GM23338 (cell line): Measurements from ENCODE around the gene TEX53. TPM values are rescaled to one million over a fixed set of nuclear protein-coding genes. Genes with fewer than 3 reads are reported as not detected.

Experiments
- ATAC-seq: fragments of 200-7000 bp; cut with Tn5 transposase; 3 replicates; pipeline ENCODE4 v1.9.1; 2020
- DNase-seq: peaks from one replicate; pipeline ENCODE4 v3.0.0-alpha.2; 2015; ENCODE audit warnings: low spot score
- H2AFZ ChIP-seq: fragments of 200-600 bp; sonication (generic); 2 replicates; pipeline ENCODE4 v1.8.0; 2016; ENCODE audit warnings: antibody characterized with exemption, mild to moderate bottlenecking, moderate library complexity
- H3F3A ChIP-seq: fragments of 200-600 bp; sonication (generic); replicated peaks from 2 replicates; pipeline ENCODE4 v1.8.0; 2017; ENCODE audit warnings: antibody characterized with exemption, mixed run types, low read depth
- H3K27ac ChIP-seq: fragments of 200-600 bp; sonication (generic); 2 replicates; pipeline ENCODE4 v1.6.1; 2016; ENCODE audit warnings: low read depth
- H3K27me3 ChIP-seq: fragments of 200-600 bp; sonication (generic); 2 replicates; pipeline ENCODE4 v1.8.0; 2016; ENCODE audit warnings: mild to moderate bottlenecking, mixed run types, moderate library complexity; ENCODE audit not compliant: insufficient read depth
- H3K36me3 ChIP-seq: fragments of 200-600 bp; sonication (generic); 2 replicates; pipeline ENCODE4 v1.8.0; 2016; ENCODE audit warnings: mild to moderate bottlenecking; ENCODE audit not compliant: insufficient read depth
- H3K4me1 ChIP-seq: fragments of 200-600 bp; sonication (generic); 2 replicates; pipeline ENCODE4 v1.8.0; 2016; ENCODE audit warnings: mild to moderate bottlenecking, moderate library complexity; ENCODE audit not compliant: insufficient read depth
- H3K4me2 ChIP-seq: fragments of 200-600 bp; sonication (generic); 2 replicates; pipeline ENCODE4 v1.7.1; 2017; ENCODE audit warnings: mixed run types
- H3K4me3 ChIP-seq: fragments of 200-600 bp; sonication (generic); 2 replicates; pipeline ENCODE4 v1.6.1; 2016; ENCODE audit warnings: mixed run types
- H3K79me2 ChIP-seq: fragments of 200-600 bp; sonication (generic); replicated peaks from 2 replicates; pipeline ENCODE4 v1.8.0; 2017; ENCODE audit warnings: mild to moderate bottlenecking; ENCODE audit not compliant: insufficient read depth
- H3K9me2 ChIP-seq: fragments of 200-600 bp; sonication (generic); 2 replicates; pipeline ENCODE4 v1.8.0; 2017; ENCODE audit not compliant: insufficient read depth
- H4K20me1 ChIP-seq: fragments of 200-600 bp; sonication (generic); replicated peaks from 2 replicates; pipeline ENCODE4 v1.8.0; 2017; ENCODE audit warnings: mild to moderate bottlenecking; ENCODE audit not compliant: insufficient read depth
- H3K27ac Mint-ChIP-seq: 2 replicates; pipeline ENCODE4 v1.8.0; 2020; ENCODE audit warnings: inconsistent platforms, mild to moderate bottlenecking, moderate library complexity, mixed read lengths
- H3K27me3 Mint-ChIP-seq: 3 replicates; pipeline ENCODE4 v1.8.0; 2022; ENCODE audit warnings: low read depth, mild to moderate bottlenecking, moderate library complexity, mixed read lengths, inconsistent platforms; ENCODE audit not compliant: insufficient read depth, poor library complexity
- H3K36me3 Mint-ChIP-seq: 3 replicates; pipeline ENCODE4 v1.8.0; 2021; ENCODE audit warnings: low read depth, mild to moderate bottlenecking, inconsistent platforms, moderate library complexity, mixed read lengths
- H3K4me1 Mint-ChIP-seq: 3 replicates; pipeline ENCODE4 v1.8.0; 2020; ENCODE audit warnings: mild to moderate bottlenecking, inconsistent platforms, mixed read lengths
- H3K4me3 Mint-ChIP-seq: 3 replicates; pipeline ENCODE4 v1.8.0; 2021; ENCODE audit warnings: moderate library complexity, mild to moderate bottlenecking, inconsistent platforms, mixed read lengths
- H3K9me3 Mint-ChIP-seq: 3 replicates; pipeline ENCODE4 v1.8.0; 2020; ENCODE audit warnings: moderate library complexity, mild to moderate bottlenecking, inconsistent platforms, mixed read lengths
- CREB1 ChIP-seq: fragments of 250-450 bp; sonication (Bioruptor Pico); IDR thresholded peaks from 2 replicates; pipeline ENCODE4 v1.5.0; 2020; ENCODE audit warnings: low read depth, mild to moderate bottlenecking, moderate library complexity
- CTCF ChIP-seq, 2 experiments: fragments of 200-600 bp in 1 of 2; sonication (generic) in 1 of 2; conservative IDR thresholded peaks; 2 replicates each; pipeline versions ENCODE4 v1.5.1 to v1.6.1; 2016 to 2017; ENCODE audit warnings: antibody characterized with exemption in 2 of 2, low read depth in 2 of 2, mild to moderate bottlenecking in 2 of 2, moderate library complexity in 1 of 2
- EZH2 ChIP-seq: fragments of 200-600 bp; sonication (generic); IDR thresholded peaks from one replicate; pipeline ENCODE4 v1.8.0; 2017; ENCODE audit warnings: antibody characterized with exemption, mild to moderate bottlenecking, low read depth; ENCODE audit not compliant: unreplicated experiment
- JUNB ChIP-seq: IDR thresholded peaks from one replicate; pipeline ENCODE4 v1.6.1; 2016; ENCODE audit warnings: antibody characterized with exemption; ENCODE audit not compliant: unreplicated experiment
- POLR2AphosphoS5 ChIP-seq: IDR thresholded peaks from 2 replicates; pipeline ENCODE4 v1.6.1; 2016; ENCODE audit warnings: antibody characterized with exemption, low read depth
- ZNF462 ChIP-seq: fragments of 250-450 bp; sonication (Bioruptor Pico); IDR thresholded peaks from 2 replicates; pipeline ENCODE4 v1.5.0; 2020; ENCODE audit warnings: mild to moderate bottlenecking, moderate library complexity
- polyA plus RNA-seq: library from polyadenylated mRNA; unstranded; fragments of >200 nt; fragmentation: Nextera tagmentation; extraction: Ambion mirVana; gene quantifications from 2 replicates; pipeline ENCODE4 v1.2.1, GENCODE V29; 2016
- total RNA-seq: library from RNA; depleted of rRNA; stranded (reverse); fragments of >200 nt; shearing (Covaris generic); gene quantifications from 2 replicates; pipeline ENCODE4 v1.2.3, GENCODE V29; 2014

TEX53 gene
- total and polyA plus RNA-seq, 2 experiments from 2014 or later: not detected

GRCh38 chr9:114689813-114690212, 32.2 kb upstream of the TEX53 start (continued):
- TF ChIP-seq ZNF462 (no peak), POLR2AphosphoS5 (no peak), EZH2 (no peak), JUNB (no peak)

GRCh38 chr9:114688909-114689610, 31.5 kb upstream of the TEX53 start:
- H3F3A ChIP-seq: no peaks in the 10 kb centered on the region
- no peak overlapping the region for H2AFZ ChIP-seq
- no peaks in the 10 kb centered on the region for H4K20me1 ChIP-seq
- Mint-ChIP-seq H3K36me3 (no peaks in the 10 kb centered on the region), H3K27me3 (peaks cover 3% of the 10 kb centered on the region), H3K27ac (no peak overlapping the region), H3K4me3 (no peak overlapping the region), H3K9me3 (no peaks in the 10 kb centered on the region), H3K4me1 (peaks cover 7% of the 10 kb centered on the region; the same call in 2 of the 3 replicates)
- no peak overlapping the region for H3K4me3 ChIP-seq
- no peaks in the 10 kb centered on the region for H3K36me3 ChIP-seq
- DNase-seq (peak; percentile 11), ATAC-seq (no peak)
- H3K79me2 ChIP-seq: no peaks in the 10 kb centered on the region
- TF ChIP-seq POLR2AphosphoS5 (no peak), CREB1 (CRISPR knock-in tag) (no peak), CTCF (conservative IDR thresholded peaks at IDR 0.05; ENCODE audit: low read depth in 2 of 2) (no peak)
- no peak overlapping the region for H3K4me2 ChIP-seq
- H3K27ac ChIP-seq: no peak overlapping the region
- H3K4me1 ChIP-seq: peaks cover 7% of the 10 kb centered on the region; the same call in 1 of the 2 replicates
- H3K9me2 ChIP-seq: no peaks in the 10 kb centered on the region
- no peaks in the 10 kb centered on the region for H3K27me3 ChIP-seq
